Neural cell (in vitro differentiated cells): ENCODE measurements around the gene TNKS2. TPM values are rescaled to one million over a fixed set of nuclear protein-coding genes. Genes with fewer than 3 reads are reported as not detected.
"Not testable (repeated sequence)": the region's sequence is repeated elsewhere in the genome, so short reads cannot be mapped to it uniquely, and the experiment has no call there.

ENCODE experiments used
- H2AFZ ChIP-seq: fragments of 200-600, 300-800 bp; sonication (generic), shearing (Covaris generic); 2 replicates; pipeline ENCODE4 v1.6.0; 2014; ENCODE audit warnings: low read depth, mild to moderate bottlenecking, antibody characterized with exemption, low read length, moderate library complexity
- H3F3A ChIP-seq: fragments of 200-600 bp; shearing (Covaris generic); 2 replicates; pipeline ENCODE4 v1.6.1; 2016; ENCODE audit warnings: mild to moderate bottlenecking, moderate library complexity, mixed read lengths, antibody characterized with exemption, low read length; ENCODE audit not compliant: insufficient read depth, poor library complexity, severe bottlenecking
- H3K27ac ChIP-seq: fragments of 200-600, 300-800 bp; sonication (generic), shearing (Covaris generic); 2 replicates; pipeline ENCODE4 v1.5.1; 2014; ENCODE audit warnings: mild to moderate bottlenecking, low read length, moderate library complexity
- H3K27me3 ChIP-seq: fragments of 300-800, 200-600 bp; sonication (generic), shearing (Covaris generic); 2 replicates; pipeline ENCODE4 v1.6.0; 2014; ENCODE audit warnings: mild to moderate bottlenecking, low read depth, low read length, moderate library complexity; ENCODE audit not compliant: insufficient read depth
- H3K36me3 ChIP-seq: fragments of 300-800, 200-600 bp; sonication (generic), shearing (Covaris generic); 2 replicates; pipeline ENCODE4 v1.5.1; 2014; ENCODE audit warnings: mild to moderate bottlenecking, antibody characterized with exemption, low read length, moderate library complexity; ENCODE audit not compliant: insufficient read depth
- H3K4me2 ChIP-seq: fragments of 300-800, 200-600 bp; sonication (generic), shearing (Covaris generic); 2 replicates; pipeline ENCODE4 v1.6.0; 2014; ENCODE audit warnings: mild to moderate bottlenecking, low read length
- H3K4me3 ChIP-seq: fragments of 300-800, 200-600 bp; sonication (generic), shearing (Covaris generic); 2 replicates; pipeline ENCODE4 v1.5.1; 2014; ENCODE audit warnings: mild to moderate bottlenecking, low read length, moderate library complexity
- H3K79me2 ChIP-seq: fragments of 200-600 bp; shearing (Covaris generic); replicated peaks from 2 replicates; pipeline ENCODE4 v1.6.0; 2014; ENCODE audit warnings: mild to moderate bottlenecking, low read length, moderate library complexity; ENCODE audit not compliant: insufficient read depth
- H3K9ac ChIP-seq: fragments of 300-800, 200-600 bp; sonication (generic), shearing (Covaris generic); 2 replicates; pipeline ENCODE4 v1.6.1; 2016; ENCODE audit warnings: mild to moderate bottlenecking, low read length, mixed read lengths
- H3K9me2 ChIP-seq: fragments of 200-600 bp; shearing (Covaris generic); 2 replicates; pipeline ENCODE4 v1.6.1; 2016; ENCODE audit warnings: mild to moderate bottlenecking, low read length, mixed read lengths; ENCODE audit not compliant: insufficient read depth
- H3K9me3 ChIP-seq: fragments of 200-600, 300-800 bp; sonication (generic), shearing (Covaris generic); 2 replicates; pipeline ENCODE4 v1.6.1; 2016; ENCODE audit warnings: mild to moderate bottlenecking, mixed run types, low read length, moderate library complexity, mixed read lengths
- H4K20me1 ChIP-seq: fragments of 200-600 bp; shearing (Covaris generic); 2 replicates; pipeline ENCODE4 v1.6.1; 2016; ENCODE audit warnings: mild to moderate bottlenecking, mixed run types; ENCODE audit not compliant: insufficient read depth
- EP300 ChIP-seq: fragments of 450-650 bp; conservative IDR thresholded peaks from 2 replicates; pipeline ENCODE4 v1.6.1; 2014; ENCODE audit warnings: antibody characterized with exemption, mild to moderate bottlenecking, moderate library complexity; ENCODE audit not compliant: poor library complexity, severe bottlenecking
- EZH2 ChIP-seq: fragments of 200-600, 300-800 bp; shearing (Covaris generic), sonication (generic); IDR thresholded peaks from 2 replicates; pipeline ENCODE4 v1.6.1; 2014; ENCODE audit warnings: antibody characterized with exemption, low read length, borderline replicate concordance, mild to moderate bottlenecking; ENCODE audit not compliant: insufficient read depth, poor library complexity, severe bottlenecking
- MXI1 ChIP-seq: fragments of 450-650 bp; conservative IDR thresholded peaks from 2 replicates; pipeline ENCODE4 v1.6.1; 2014; ENCODE audit warnings: antibody characterized with exemption, mild to moderate bottlenecking; ENCODE audit not compliant: poor library complexity, severe bottlenecking
- POLR2AphosphoS5 ChIP-seq: IDR thresholded peaks from 2 replicates; pipeline ENCODE4 v1.6.1; 2012
- RAD21 ChIP-seq: fragments of 450-650 bp; conservative IDR thresholded peaks from 2 replicates; pipeline ENCODE4 v1.6.1; 2014; ENCODE audit warnings: antibody characterized with exemption, mild to moderate bottlenecking, moderate library complexity
- SMC3 ChIP-seq: fragments of 450-650 bp; conservative IDR thresholded peaks from 2 replicates; pipeline ENCODE4 v1.6.1; 2014; ENCODE audit warnings: antibody characterized with exemption, mild to moderate bottlenecking, moderate library complexity; ENCODE audit not compliant: poor library complexity
- TAF1 ChIP-seq: IDR thresholded peaks from 2 replicates; pipeline ENCODE4 v1.6.1; 2012; ENCODE audit warnings: low read depth
- polyA plus RNA-seq: library from polyadenylated mRNA; depleted of rRNA; stranded (reverse); fragments of >200 nt; gene quantifications from 2 replicates; pipeline ENCODE4 v1.2.3, GENCODE V29; 2014
- TF ChIP-seq, protein P1 (sequence below): IDR thresholded peaks from 2 replicates; pipeline ENCODE4 v1.6.1; 2012; ENCODE audit warnings: borderline replicate concordance
- TF ChIP-seq, protein P2 (sequence below): fragments of 450-650 bp; IDR thresholded peaks from 2 replicates; pipeline ENCODE4 v1.5.1; 2014; ENCODE audit warnings: antibody characterized with exemption, mild to moderate bottlenecking, moderate library complexity; ENCODE audit not compliant: poor library complexity, severe bottlenecking

The TNKS2 gene
- polyA plus RNA-seq, 1 donor from 2014 or later: 28.0 TPM

DNA sequence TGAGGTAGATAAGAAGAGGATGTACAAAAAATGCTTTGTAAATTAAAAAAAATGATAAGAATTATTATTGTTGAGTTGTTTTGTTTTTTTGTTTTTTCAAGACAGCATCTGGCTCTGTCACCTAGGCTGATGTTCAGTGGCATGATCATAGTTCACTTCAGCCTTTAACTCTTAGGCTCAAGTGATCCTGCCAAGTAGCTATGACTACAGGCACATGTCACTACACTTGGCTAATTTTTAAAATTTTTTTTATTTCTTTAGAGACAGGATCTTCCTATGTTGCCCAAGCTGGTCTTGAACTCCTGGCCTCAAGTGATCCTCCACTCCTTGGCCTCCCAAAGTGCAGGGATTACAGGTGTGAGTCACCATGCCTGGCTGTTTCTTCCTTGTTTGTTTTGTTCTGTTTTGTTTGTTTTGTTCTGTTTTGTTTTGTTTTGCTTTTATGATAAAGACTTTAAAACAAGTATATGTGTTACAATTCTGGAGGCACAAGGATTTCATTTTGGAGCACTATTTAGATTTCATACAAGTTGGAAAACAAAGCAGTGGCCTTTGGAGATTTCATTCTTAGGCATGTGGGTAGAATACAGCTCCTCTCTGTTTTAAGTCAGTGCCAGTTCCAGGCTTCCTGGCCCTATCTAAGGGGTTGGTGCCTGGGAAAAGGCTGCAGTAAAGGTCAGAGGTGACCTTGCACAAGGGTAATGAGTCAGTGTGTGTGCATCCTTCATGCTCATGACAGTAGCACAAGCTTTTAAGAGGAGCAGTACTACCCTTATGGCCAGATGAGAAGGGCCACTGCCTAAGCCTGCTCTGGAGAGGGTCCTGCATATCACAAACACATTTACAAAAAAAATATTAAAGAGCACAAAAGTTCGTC lies 93.1 kb downstream of the TNKS2 start:
- no peaks in the 10 kb centered on the region for H3K9me3 ChIP-seq
- no peak overlapping the region for H3K4me2 ChIP-seq
- no peak overlapping the region for H3K9ac ChIP-seq
- TF ChIP-seq TAF1: no peak
- TF ChIP-seq, protein P1, sequence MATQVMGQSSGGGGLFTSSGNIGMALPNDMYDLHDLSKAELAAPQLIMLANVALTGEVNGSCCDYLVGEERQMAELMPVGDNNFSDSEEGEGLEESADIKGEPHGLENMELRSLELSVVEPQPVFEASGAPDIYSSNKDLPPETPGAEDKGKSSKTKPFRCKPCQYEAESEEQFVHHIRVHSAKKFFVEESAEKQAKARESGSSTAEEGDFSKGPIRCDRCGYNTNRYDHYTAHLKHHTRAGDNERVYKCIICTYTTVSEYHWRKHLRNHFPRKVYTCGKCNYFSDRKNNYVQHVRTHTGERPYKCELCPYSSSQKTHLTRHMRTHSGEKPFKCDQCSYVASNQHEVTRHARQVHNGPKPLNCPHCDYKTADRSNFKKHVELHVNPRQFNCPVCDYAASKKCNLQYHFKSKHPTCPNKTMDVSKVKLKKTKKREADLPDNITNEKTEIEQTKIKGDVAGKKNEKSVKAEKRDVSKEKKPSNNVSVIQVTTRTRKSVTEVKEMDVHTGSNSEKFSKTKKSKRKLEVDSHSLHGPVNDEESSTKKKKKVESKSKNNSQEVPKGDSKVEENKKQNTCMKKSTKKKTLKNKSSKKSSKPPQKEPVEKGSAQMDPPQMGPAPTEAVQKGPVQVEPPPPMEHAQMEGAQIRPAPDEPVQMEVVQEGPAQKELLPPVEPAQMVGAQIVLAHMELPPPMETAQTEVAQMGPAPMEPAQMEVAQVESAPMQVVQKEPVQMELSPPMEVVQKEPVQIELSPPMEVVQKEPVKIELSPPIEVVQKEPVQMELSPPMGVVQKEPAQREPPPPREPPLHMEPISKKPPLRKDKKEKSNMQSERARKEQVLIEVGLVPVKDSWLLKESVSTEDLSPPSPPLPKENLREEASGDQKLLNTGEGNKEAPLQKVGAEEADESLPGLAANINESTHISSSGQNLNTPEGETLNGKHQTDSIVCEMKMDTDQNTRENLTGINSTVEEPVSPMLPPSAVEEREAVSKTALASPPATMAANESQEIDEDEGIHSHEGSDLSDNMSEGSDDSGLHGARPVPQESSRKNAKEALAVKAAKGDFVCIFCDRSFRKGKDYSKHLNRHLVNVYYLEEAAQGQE: no peak
- TF ChIP-seq MXI1: no peak
- TF ChIP-seq POLR2AphosphoS5: no peak
- no peak for TF ChIP-seq EZH2
- TF ChIP-seq SMC3: no peak
- TF ChIP-seq EP300: no peak
- TF ChIP-seq, protein P2, sequence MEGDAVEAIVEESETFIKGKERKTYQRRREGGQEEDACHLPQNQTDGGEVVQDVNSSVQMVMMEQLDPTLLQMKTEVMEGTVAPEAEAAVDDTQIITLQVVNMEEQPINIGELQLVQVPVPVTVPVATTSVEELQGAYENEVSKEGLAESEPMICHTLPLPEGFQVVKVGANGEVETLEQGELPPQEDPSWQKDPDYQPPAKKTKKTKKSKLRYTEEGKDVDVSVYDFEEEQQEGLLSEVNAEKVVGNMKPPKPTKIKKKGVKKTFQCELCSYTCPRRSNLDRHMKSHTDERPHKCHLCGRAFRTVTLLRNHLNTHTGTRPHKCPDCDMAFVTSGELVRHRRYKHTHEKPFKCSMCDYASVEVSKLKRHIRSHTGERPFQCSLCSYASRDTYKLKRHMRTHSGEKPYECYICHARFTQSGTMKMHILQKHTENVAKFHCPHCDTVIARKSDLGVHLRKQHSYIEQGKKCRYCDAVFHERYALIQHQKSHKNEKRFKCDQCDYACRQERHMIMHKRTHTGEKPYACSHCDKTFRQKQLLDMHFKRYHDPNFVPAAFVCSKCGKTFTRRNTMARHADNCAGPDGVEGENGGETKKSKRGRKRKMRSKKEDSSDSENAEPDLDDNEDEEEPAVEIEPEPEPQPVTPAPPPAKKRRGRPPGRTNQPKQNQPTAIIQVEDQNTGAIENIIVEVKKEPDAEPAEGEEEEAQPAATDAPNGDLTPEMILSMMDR: no peak
- TF ChIP-seq RAD21: no peak
- no peaks in the 10 kb centered on the region for H3K9me2 ChIP-seq
- no peak overlapping the region for H3K4me3 ChIP-seq
- no peaks in the 10 kb centered on the region for H3K79me2 ChIP-seq
- no peaks in the 10 kb centered on the region for H3K27me3 ChIP-seq
- H3K27ac ChIP-seq: no peak overlapping the region
- no peak overlapping the region for H2AFZ ChIP-seq
- peaks cover 5% of the 10 kb centered on the region for H3F3A ChIP-seq
- no peaks in the 10 kb centered on the region for H4K20me1 ChIP-seq
- no peaks in the 10 kb centered on the region for H3K36me3 ChIP-seq

DNA sequence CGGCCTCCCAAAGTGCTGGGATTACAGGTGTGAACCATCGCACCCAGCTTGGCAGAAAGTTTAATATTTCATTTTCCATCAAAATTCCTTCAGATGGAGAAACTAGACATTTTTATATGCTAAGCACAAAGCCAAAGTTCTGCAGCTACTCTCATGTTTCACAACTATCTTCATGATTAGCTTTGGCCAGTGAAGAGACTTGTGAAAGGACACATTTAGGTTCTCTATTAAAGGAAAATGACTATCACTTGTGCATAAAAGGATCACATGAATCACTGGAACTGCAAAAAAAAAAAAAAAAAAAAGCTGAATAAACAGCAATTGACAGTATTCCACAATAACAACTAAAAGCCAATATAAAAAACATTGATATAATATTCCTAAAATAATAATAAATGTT lies 94.8 kb downstream of the TNKS2 start:
- TF ChIP-seq EP300: no peak
- no peak for TF ChIP-seq MXI1
- no peak for TF ChIP-seq RAD21
- no peak for TF ChIP-seq SMC3
- no peak for TF ChIP-seq TAF1
- TF ChIP-seq, protein P2: no peak
- no peak for TF ChIP-seq EZH2
- TF ChIP-seq, protein P1: no peak
- no peak for TF ChIP-seq POLR2AphosphoS5
- H3K27me3 ChIP-seq: no peaks in the 10 kb centered on the region
- no peaks in the 10 kb centered on the region for H3K9me2 ChIP-seq
- peaks cover 3% of the 10 kb centered on the region for H3F3A ChIP-seq
- H3K9ac ChIP-seq: no peak overlapping the region
- H2AFZ ChIP-seq: no peak overlapping the region
- no peaks in the 10 kb centered on the region for H4K20me1 ChIP-seq
- H3K4me2 ChIP-seq: no peak overlapping the region
- no peak overlapping the region for H3K27ac ChIP-seq
- no peaks in the 10 kb centered on the region for H3K79me2 ChIP-seq
- no peak overlapping the region for H3K4me3 ChIP-seq
- H3K9me3 ChIP-seq: no peaks in the 10 kb centered on the region
- H3K36me3 ChIP-seq: no peaks in the 10 kb centered on the region

DNA sequence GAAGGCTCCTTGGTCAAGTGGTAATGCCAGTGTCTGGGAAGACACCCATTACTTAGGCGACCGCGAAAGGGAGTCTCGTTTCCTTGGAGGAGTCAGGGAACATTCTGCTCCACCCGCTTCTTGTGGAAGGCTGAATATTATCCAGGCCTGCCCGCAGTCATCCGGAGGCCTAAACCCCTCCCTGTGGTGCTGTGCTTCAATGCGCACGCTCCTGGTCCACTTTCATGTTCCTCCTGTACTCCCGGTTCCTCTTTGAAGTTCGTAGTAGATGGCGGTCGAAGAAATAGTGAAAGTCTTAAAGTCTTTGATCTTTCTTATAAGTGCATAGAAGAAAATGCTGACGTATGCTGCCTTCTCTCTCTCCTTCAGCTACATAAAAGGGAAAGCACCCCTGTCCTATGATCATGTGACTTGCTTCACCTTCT lies 96.0 kb downstream of the TNKS2 start:
- not testable (repeated sequence) for H3K27me3 ChIP-seq, H3K9me2 ChIP-seq, H3F3A ChIP-seq, H3K4me3 ChIP-seq, H3K79me2 ChIP-seq, H2AFZ ChIP-seq, H3K27ac ChIP-seq, H3K9ac ChIP-seq, H3K9me3 ChIP-seq, H3K4me2 ChIP-seq, H3K36me3 ChIP-seq, H4K20me1 ChIP-seq
